HCT116 (cell line): Measurements from ENCODE around the gene EIF3J. TPM values are rescaled to one million over a fixed set of nuclear protein-coding genes. Genes with fewer than 3 reads are reported as not detected.
A peak's percentile ranks its signal among the peaks of the same experiment; 100 is the strongest.
"Not testable (repeated sequence)": the region's sequence is repeated elsewhere in the genome, so short reads cannot be mapped to it uniquely, and the experiment has no call there.

Experiments
- ATAC-seq: fragments of 200-7000 bp; cut with Tn5 transposase; 2 replicates; pipeline ENCODE4 v1.9.1; 2020; ENCODE audit warnings: mild to moderate bottlenecking, moderate library complexity
- BruUV-seq: library from RNA; stranded (reverse); fragments of 400-500 nt; replicated peaks from 2 replicates; lab custom pipeline; 2021; lab: Mats Ljungman, UMichigan
- CTCF ChIA-PET: fragments of 300-600 bp; sonication (Branson Sonifier 250); formaldehyde crosslinking; loops from one replicate; lab custom pipeline; 2021; ENCODE audit warnings: antibody characterized with exemption; lab: Charles Lee
- POLR2A ChIA-PET: fragments of 300-600, 350-600 bp; sonication (Branson Sonifier 250); formaldehyde crosslinking; loops from one replicate; lab custom pipeline; 2021; ENCODE audit warnings: antibody characterized with exemption; lab: Charles Lee
- RAD21 ChIA-PET, 2 experiments: fragments of 300-600 bp; sonication (Branson Sonifier 250); formaldehyde crosslinking; loops; one replicate each; lab custom pipeline; 2023; ENCODE audit warnings: low total read pairs in 2 of 2; ENCODE audit not compliant: uncharacterized antibody in 2 of 2, unreplicated experiment in 2 of 2, low non-redundant PET in 1 of 2; lab: Charles Lee
- DNase-seq: peaks from one replicate; pipeline ENCODE4 v3.0.0-alpha.2; 2010; ENCODE audit warnings: low read depth, low spot score
- H2AFZ ChIP-seq: fragments of 200-600 bp; shearing (Covaris generic), sonication (generic); 2 replicates; pipeline ENCODE4 v1.6.1; 2017; ENCODE audit warnings: low read depth, mixed run types, mixed read lengths, antibody characterized with exemption, low read length; ENCODE audit not compliant: poor library complexity, severe bottlenecking
- H3K27ac ChIP-seq: 2 replicates; pipeline ENCODE4 v1.5.1; 2012; ENCODE audit warnings: low read depth, low read length
- H3K27me3 ChIP-seq: fragments of 200-600 bp; sonication (generic); 2 replicates; pipeline ENCODE4 v1.6.1; 2016; ENCODE audit warnings: mixed run types, low read length, mixed read lengths; ENCODE audit not compliant: insufficient read depth
- H3K36me3 ChIP-seq, 2 experiments: fragments of 200-500 bp in 1 of 2; fragments of 200-600 bp in 1 of 2; sonication (Bioruptor generic) in 1 of 2; sonication (generic) in 1 of 2; 2 replicates each; pipeline versions ENCODE4 v1.5.1 to v1.6.1; 2014 to 2016; ENCODE audit warnings: low read length in 2 of 2, inconsistent platforms in 1 of 2, mixed read lengths in 1 of 2, mixed run types in 1 of 2; ENCODE audit not compliant: insufficient read depth in 2 of 2, control insufficient read depth in 1 of 2
- H3K4me1 ChIP-seq, 2 experiments: fragments of 200-600 bp in 1 of 2; sonication (generic) in 1 of 2; 2 replicates each; pipeline versions ENCODE4 v1.5.1 to v1.6.1; 2012 to 2017; ENCODE audit warnings: low read length in 2 of 2, inconsistent platforms in 1 of 2, mild to moderate bottlenecking in 1 of 2, mixed read lengths in 1 of 2, mixed run types in 1 of 2, moderate library complexity in 1 of 2; ENCODE audit not compliant: insufficient read depth in 2 of 2, control insufficient read depth in 1 of 2
- H3K4me2 ChIP-seq: fragments of 200-600 bp; sonication (generic); 2 replicates; pipeline ENCODE4 v1.6.1; 2017; ENCODE audit warnings: mixed run types, low read length, mixed read lengths
- H3K4me3 ChIP-seq, 2 experiments: fragments of 200-600 bp in 1 of 2; sonication (generic) in 1 of 2; replicated peaks in 1 of 2; 2 replicates each; pipeline ENCODE4 v1.5.1; 2011 to 2016; ENCODE audit warnings: low read length in 2 of 2, control low read depth in 1 of 2, low read depth in 1 of 2, mild to moderate bottlenecking in 1 of 2, mixed read lengths in 1 of 2, mixed run types in 1 of 2
- H3K79me2 ChIP-seq: fragments of 200-600 bp; sonication (generic); 2 replicates; pipeline ENCODE4 v1.6.1; 2017; ENCODE audit warnings: mild to moderate bottlenecking, mixed run types, low read length, moderate library complexity, mixed read lengths; ENCODE audit not compliant: insufficient read depth
- H3K9ac ChIP-seq: fragments of 200-600 bp; sonication (generic); 2 replicates; pipeline ENCODE4 v1.6.1; 2016; ENCODE audit warnings: low read length, mixed read lengths
- H3K9me2 ChIP-seq: fragments of 200-600 bp; sonication (generic), shearing (Covaris generic); 2 replicates; pipeline ENCODE4 v1.6.1; 2017; ENCODE audit warnings: mixed run types, mild to moderate bottlenecking, moderate library complexity; ENCODE audit not compliant: insufficient read depth
- H3K9me3 ChIP-seq, 2 experiments: fragments of 200-500 bp in 1 of 2; fragments of 200-600 bp in 1 of 2; sonication (Bioruptor generic) in 1 of 2; sonication (generic) in 1 of 2; 2 replicates each; pipeline ENCODE4 v1.6.1; 2014 to 2017; ENCODE audit warnings: low read length in 2 of 2, mixed read lengths in 2 of 2, inconsistent platforms in 1 of 2, low read depth in 1 of 2, mild to moderate bottlenecking in 1 of 2, mixed run types in 1 of 2, moderate library complexity in 1 of 2; ENCODE audit not compliant: control insufficient read depth in 1 of 2, insufficient read depth in 1 of 2
- H4K20me1 ChIP-seq: fragments of 200-600 bp; sonication (generic), shearing (Covaris generic); 2 replicates; pipeline ENCODE4 v1.6.1; 2017; ENCODE audit warnings: mixed run types, mild to moderate bottlenecking, moderate library complexity; ENCODE audit not compliant: insufficient read depth
- CTCF ChIP-seq, 3 experiments: fragments of 200-600 bp in 1 of 3; sonication (generic) in 1 of 3; IDR thresholded peaks in 2 of 3; conservative IDR thresholded peaks in 1 of 3; 2 replicates each; pipeline ENCODE4 v1.5.1; 2012 to 2017; ENCODE audit warnings: low read depth in 2 of 3, low read length in 2 of 3, antibody characterized with exemption in 1 of 3, borderline replicate concordance in 1 of 3, control low read depth in 1 of 3, mild to moderate bottlenecking in 1 of 3, mixed read lengths in 1 of 3, mixed run types in 1 of 3, moderate library complexity in 1 of 3; ENCODE audit not compliant: insufficient read depth in 1 of 3
- RAD21 ChIP-seq: IDR thresholded peaks from 2 replicates; pipeline ENCODE4 v1.6.1; 2012; ENCODE audit warnings: low read depth, mild to moderate bottlenecking
- SP1 ChIP-seq: IDR thresholded peaks from 2 replicates; pipeline ENCODE4 v1.6.1; 2012; ENCODE audit warnings: low read depth
- YY1 ChIP-seq: IDR thresholded peaks from 2 replicates; pipeline ENCODE4 v1.6.1; 2011; ENCODE audit warnings: low read length, low read depth, moderate library complexity, mild to moderate bottlenecking; ENCODE audit not compliant: insufficient replicate concordance; ENCODE audit errors: extremely low read depth
- ZBTB33 ChIP-seq: IDR thresholded peaks from 2 replicates; pipeline ENCODE4 v1.6.1; 2011; ENCODE audit warnings: mild to moderate bottlenecking, low read length, moderate library complexity; ENCODE audit not compliant: insufficient replicate concordance; ENCODE audit errors: extremely low read depth
- intact Hi-C: fragments of 100-400 bp; cut with micrococcal nuclease; formaldehyde crosslinking; loops from 2 replicates; pipeline ENCODE4 v1.10.0; 2022
- total RNA-seq: library from RNA; stranded (reverse); gene quantifications from one replicate; pipeline ENCODE4 v1.2.1, GENCODE V29; 2021; ENCODE audit not compliant: unreplicated experiment

Gene EIF3J
- total RNA-seq, 1 experiment from 2014 or later, result 68.6 TPM

GRCh38 chr15:44545913-44546802, 9.2 kb downstream of the EIF3J start:
- Histone ChIP-seq H3K9me2 (no peaks in the 10 kb centered on the region), H3K4me1 (peaks cover 2 to 6% of the 10 kb centered on the region in 2 experiments; a peak in 3 of 4 replicates), H3K36me3 (peaks cover 8 to 35% of the 10 kb centered on the region in 2 experiments; a peak in 3 of 4 replicates), H3K27ac (no peak overlapping the region), H3K9me3 (no peaks in the 10 kb centered on the region), H4K20me1 (peaks cover 54% of the 10 kb centered on the region), H3K27me3 (no peaks in the 10 kb centered on the region), H3K79me2 (peaks cover 99% of the 10 kb centered on the region), H3K4me2 (no peak overlapping the region), H3K9ac (no peak overlapping the region), H3K4me3 (no peak overlapping the region), H2AFZ (no peak overlapping the region)
- BruUV-seq, result no TSS peak
- ChIA-PET POLR2A (interaction anchor here (0.7 to 2.3 kb wide), 2 partner anchors 9 to 1103 kb away, joined by 4 to 15 read pairs; partner anchors contain the start of gene EIF3J), CTCF (interaction anchor here (0.7 to 1.9 kb wide), 5 partner anchors 9 to 322 kb away, joined by 3 to 8 read pairs (median 6); partner anchors contain the start of gene EIF3J), RAD21 (no interaction called here)
- intact Hi-C loops, result no loop called here
- DNase-seq (no peak), ATAC-seq (peak; percentile 66)
- TF ChIP-seq CTCF (IDR thresholded peaks at IDR 0.05 in 2 of 3, conservative IDR thresholded peaks at IDR 0.05 in 1 of 3; ENCODE audit: borderline replicate concordance in 1 of 3, insufficient read depth in 1 of 3, low read depth in 2 of 3, low read length in 2 of 3) (peak in 2 of 3 experiments; percentile 46 to 59; a peak in 4 of 6 replicates), ZBTB33 (no peak), RAD21 (peak; percentile 23), YY1 (no peak), SP1 (no peak)

- Histone ChIP-seq H4K20me1 (peaks cover 46% of the 10 kb centered on the region), H3K79me2 (peaks cover 98% of the 10 kb centered on the region), H3K36me3 (peaks cover 23 to 33% of the 10 kb centered on the region in 2 experiments; a peak in 3 of 4 replicates)
- H3K4me3 ChIP-seq, H3K9me3 ChIP-seq, H2AFZ ChIP-seq, H3K27me3 ChIP-seq, H3K27ac ChIP-seq, BruUV-seq, DNase-seq, intact Hi-C loops, RAD21 ChIA-PET, H3K4me2 ChIP-seq, H3K9ac ChIP-seq, ATAC-seq, H3K9me2 ChIP-seq, H3K4me1 ChIP-seq: not testable (repeated sequence)
- ChIA-PET POLR2A (interaction anchor here (0.6 kb wide), 1 partner anchor 60 kb away, joined by 3 read pairs; no protein-coding TSS in a partner anchor), CTCF (interaction anchor here (0.7 kb wide), 1 partner anchor 648 kb away, joined by 4 read pairs; no protein-coding TSS in a partner anchor)
These were observed 12.2 kb downstream of the EIF3J start for GRCh38 chr15:44549152-44549551.
